GM23248 (cell line): ENCODE data around the gene ZNF674. TPM values are rescaled to one million over a fixed set of nuclear protein-coding genes. Genes with fewer than 3 reads are reported as not detected.
"Not testable (repeated sequence)": the region's sequence is repeated elsewhere in the genome, so short reads cannot be mapped to it uniquely, and the experiment has no call there.

Experiments used
- DNase-seq: peaks from one replicate; pipeline ENCODE4 v3.0.0-alpha.2; 2015
- H2AFZ ChIP-seq: fragments of 200-600 bp; sonication (generic); 2 replicates; pipeline ENCODE4 v1.6.1; 2016; ENCODE audit warnings: antibody characterized with exemption
- H3F3A ChIP-seq: fragments of 200-600 bp; sonication (generic); 2 replicates; pipeline ENCODE4 v1.6.1; 2016; ENCODE audit warnings: mild to moderate bottlenecking, antibody characterized with exemption, mixed run types; ENCODE audit not compliant: insufficient read depth
- H3K27ac ChIP-seq: fragments of 200-600 bp; sonication (generic); 2 replicates; pipeline ENCODE4 v1.5.1; 2016; ENCODE audit warnings: mild to moderate bottlenecking
- H3K27me3 ChIP-seq: fragments of 200-600 bp; sonication (generic); replicated peaks from 2 replicates; pipeline ENCODE4 v1.6.1; 2016; ENCODE audit warnings: mild to moderate bottlenecking; ENCODE audit not compliant: insufficient read depth
- H3K36me3 ChIP-seq: fragments of 200-600 bp; sonication (generic); 2 replicates; pipeline ENCODE4 v1.6.1; 2016; ENCODE audit warnings: low read depth, mild to moderate bottlenecking
- H3K4me1 ChIP-seq: fragments of 200-600 bp; sonication (generic); 2 replicates; pipeline ENCODE4 v1.6.1; 2016; ENCODE audit warnings: mild to moderate bottlenecking; ENCODE audit not compliant: insufficient read depth
- H3K4me2 ChIP-seq: fragments of 200-600 bp; sonication (generic); one replicate; pipeline ENCODE4 v1.6.1; 2016; ENCODE audit warnings: mild to moderate bottlenecking; ENCODE audit not compliant: unreplicated experiment
- H3K4me3 ChIP-seq: fragments of 200-600 bp; sonication (generic); 2 replicates; pipeline ENCODE4 v1.5.1; 2016; ENCODE audit warnings: mild to moderate bottlenecking
- H3K79me2 ChIP-seq: fragments of 200-600 bp; sonication (generic); 2 replicates; pipeline ENCODE4 v1.6.1; 2016; ENCODE audit warnings: mild to moderate bottlenecking; ENCODE audit not compliant: insufficient read depth
- H3K9ac ChIP-seq: fragments of 200-600 bp; sonication (generic); 2 replicates; pipeline ENCODE4 v1.6.1; 2016; ENCODE audit warnings: mild to moderate bottlenecking
- H3K9me2 ChIP-seq: fragments of 200-600 bp; sonication (generic); 2 replicates; pipeline ENCODE4 v1.6.1; 2016; ENCODE audit warnings: mixed run types, mild to moderate bottlenecking, moderate library complexity; ENCODE audit not compliant: insufficient read depth
- H3K9me3 ChIP-seq: fragments of 200-600 bp; sonication (generic); one replicate; pipeline ENCODE4 v1.6.1; 2017; ENCODE audit warnings: low read depth
- H4K20me1 ChIP-seq: fragments of 200-600 bp; sonication (generic); 2 replicates; pipeline ENCODE4 v1.6.0; 2016; ENCODE audit not compliant: insufficient read depth
- EZH2 ChIP-seq: fragments of 200-600 bp; sonication (generic); IDR thresholded peaks from 2 replicates; pipeline ENCODE4 v1.6.1; 2018; ENCODE audit warnings: antibody characterized with exemption, mild to moderate bottlenecking; ENCODE audit not compliant: insufficient read depth, poor library complexity, severe bottlenecking
- EZH2phosphoT487 ChIP-seq: fragments of 200-600 bp; sonication (generic); IDR thresholded peaks from 2 replicates; pipeline ENCODE4 v1.6.1; 2018; ENCODE audit warnings: antibody characterized with exemption, moderate library complexity, mild to moderate bottlenecking, low read depth; ENCODE audit not compliant: insufficient read depth
- WGBS, 2 experiments: methylation state at CpG; one replicate each; pipeline ENCODE4 v1.1.6; 2015 to 2017; ENCODE audit warnings: low lambda C conversion rate in 2 of 2, low coverage in 1 of 2; ENCODE audit errors: missing lambda C conversion rate in 2 of 2; 5-methylcytosine and 5-hydroxymethylcytosine counted together
- in situ Hi-C: fragments of 300-500 bp; cut with MboI; formaldehyde crosslinking; loops from 2 replicates; pipeline ENCODE4 v1.15.0; 2020
- polyA plus RNA-seq: library from polyadenylated mRNA; unstranded; fragments of >200 nt; fragmentation: Nextera tagmentation; extraction: Ambion mirVana; gene quantifications from 2 replicates; pipeline ENCODE4 v1.2.1, GENCODE V29; 2016
- total RNA-seq: library from RNA; depleted of rRNA; stranded (reverse); fragments of >200 nt; shearing (Covaris generic); gene quantifications from 2 replicates; pipeline ENCODE4 v1.2.3, GENCODE V29; 2014

Gene ZNF674
- total and polyA plus RNA-seq, 2 experiments from 2014 or later: 2.0 to 2.7 TPM

DNA sequence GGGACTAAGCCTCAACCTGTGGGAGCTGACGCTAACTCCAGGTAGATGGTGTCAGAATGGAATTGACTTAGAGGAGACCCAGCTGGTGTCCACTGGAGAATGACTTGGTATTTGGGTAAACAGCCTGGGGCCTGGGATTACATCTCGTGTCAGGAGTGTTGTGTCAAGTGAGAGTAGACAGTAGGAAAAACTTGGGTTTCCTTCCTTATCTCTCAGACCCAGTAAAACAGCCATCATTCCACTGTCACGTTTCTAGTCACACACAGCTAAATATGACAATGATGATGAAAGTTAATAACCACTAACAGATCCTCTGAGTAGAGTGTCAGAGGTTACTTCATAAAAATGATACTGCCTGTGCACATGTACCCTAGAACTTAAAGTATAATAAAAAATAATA is 13.8 kb downstream of the ZNF674 start:
- Histone ChIP-seq H3K27me3 (no peaks in the 10 kb centered on the region), H3K4me1 (no peaks in the 10 kb centered on the region)

DNA sequence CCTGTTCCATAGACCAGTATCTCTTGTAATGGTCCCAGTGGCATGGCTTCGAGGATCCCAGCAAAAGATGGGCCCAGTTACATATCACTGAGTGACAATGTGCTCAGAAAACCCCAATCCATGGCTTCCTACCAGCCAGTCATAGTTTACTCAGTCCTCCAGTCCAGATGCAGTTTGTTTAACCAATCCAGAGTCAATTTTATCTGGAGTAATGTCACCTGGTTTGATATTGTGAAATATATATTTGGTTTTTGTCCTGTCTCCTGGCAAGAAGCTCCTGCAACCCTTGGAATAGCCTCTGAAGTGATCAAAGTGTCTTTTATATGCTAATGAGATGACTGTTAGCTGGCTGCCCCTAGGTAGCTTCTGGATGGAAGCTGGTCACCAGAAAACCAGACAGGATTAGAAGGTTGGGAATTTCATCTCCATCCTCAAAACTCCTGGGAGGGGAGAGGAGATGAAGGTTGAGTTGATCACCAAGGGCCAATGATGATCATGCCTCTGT is 14.8 kb downstream of the ZNF674 start:
- H3K9me3 ChIP-seq, H2AFZ ChIP-seq, H3K4me1 ChIP-seq, H3K27me3 ChIP-seq, H3K79me2 ChIP-seq, H3K4me2 ChIP-seq, DNase-seq, in situ Hi-C loops, H3K4me3 ChIP-seq, H3K27ac ChIP-seq, H4K20me1 ChIP-seq, H3K9me2 ChIP-seq, H3K36me3 ChIP-seq, H3F3A ChIP-seq, H3K9ac ChIP-seq: not testable (repeated sequence)
- no CpG with 5 or more reads among the region's 1 CpG for WGBS, 2 experiments

More for the DNA sequence above, 13.8 kb downstream of the ZNF674 start:
- DNase-seq: no peak
- no peak overlapping the region for H3K4me3 ChIP-seq
- WGBS, 2 experiments: 94 to 100% methylated on average over 3 of the region's 3 CpGs
- H3K4me2 ChIP-seq: no peak overlapping the region
- in situ Hi-C loops: no loop called here
- H3K27ac ChIP-seq: no peak overlapping the region
- no peaks in the 10 kb centered on the region for H3K9me2 ChIP-seq
- H3K79me2 ChIP-seq: no peaks in the 10 kb centered on the region
- H2AFZ ChIP-seq: no peak overlapping the region
- TF ChIP-seq EZH2phosphoT487 (no peak), EZH2 (no peak)
- no peaks in the 10 kb centered on the region for H3F3A ChIP-seq
- no peak overlapping the region for H3K9ac ChIP-seq
- no peaks in the 10 kb centered on the region for H3K9me3 ChIP-seq
- no peaks in the 10 kb centered on the region for H3K36me3 ChIP-seq
- H4K20me1 ChIP-seq: no peaks in the 10 kb centered on the region

DNA sequence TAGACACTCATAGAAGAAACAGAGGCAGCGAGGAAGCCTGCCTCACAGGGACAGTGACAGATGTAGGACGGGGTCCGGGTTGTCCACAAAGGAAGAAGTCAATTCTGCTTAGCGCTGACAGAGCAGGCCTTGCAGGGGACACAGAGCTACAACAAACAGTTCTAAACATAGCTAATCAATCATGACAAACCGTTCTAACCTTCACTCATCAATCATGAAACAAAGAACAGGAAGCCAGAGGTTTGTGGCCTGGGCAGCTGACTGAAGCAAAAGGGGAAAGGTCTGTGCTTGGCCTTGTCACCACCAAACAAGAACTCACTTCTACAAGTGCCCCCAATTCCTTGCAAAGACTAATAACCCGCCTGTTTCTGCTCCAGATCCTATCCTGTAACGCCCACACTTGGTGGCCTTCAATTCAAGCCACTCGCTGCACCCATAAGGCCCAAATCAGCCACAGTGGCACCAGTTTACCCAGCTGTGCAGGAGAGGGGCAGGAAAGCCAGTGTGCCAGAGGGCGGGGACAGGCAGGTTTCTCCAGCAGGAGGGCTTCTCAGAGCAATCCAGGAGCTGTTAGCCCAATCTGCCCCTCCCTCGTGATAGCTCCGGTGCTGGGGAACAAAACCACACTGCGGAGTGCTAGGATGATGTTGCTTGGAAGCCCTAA is 15.3 kb downstream of the ZNF674 start:
- DNase-seq, H3K4me1 ChIP-seq, H3K9me3 ChIP-seq, H3K36me3 ChIP-seq, H3K4me3 ChIP-seq, H3K4me2 ChIP-seq, in situ Hi-C loops, H3K9ac ChIP-seq, H2AFZ ChIP-seq, H3F3A ChIP-seq, H3K27ac ChIP-seq, H3K9me2 ChIP-seq, H4K20me1 ChIP-seq, H3K27me3 ChIP-seq, H3K79me2 ChIP-seq: not testable (repeated sequence)
- WGBS, 2 experiments: 87 to 93% methylated on average over 6 to 8 of the region's 12 CpGs

DNA sequence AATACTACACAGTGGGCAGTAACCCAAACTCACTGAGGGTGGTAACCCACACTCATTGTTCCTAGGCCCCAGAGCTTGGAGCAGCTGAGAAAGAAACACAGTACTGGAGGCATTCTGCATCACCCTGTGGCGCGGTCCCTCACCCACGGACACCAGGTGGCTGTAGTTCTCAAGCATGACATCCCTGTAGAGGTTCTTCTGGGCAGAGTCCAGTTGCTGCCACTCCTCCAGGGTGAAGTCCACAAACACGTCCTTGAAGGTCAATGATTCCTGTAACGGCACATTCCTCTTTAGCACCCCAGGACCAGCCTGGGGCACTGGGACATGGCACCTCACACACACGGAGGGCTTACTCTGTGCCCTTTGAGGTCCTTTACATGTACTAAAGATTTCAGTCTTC is 16.6 kb downstream of the ZNF674 start:
- WGBS, 2 experiments: 72 to 90% methylated on average over 4 to 5 of the region's 6 CpGs
- not testable (repeated sequence) for H3K9me2 ChIP-seq

DNA sequence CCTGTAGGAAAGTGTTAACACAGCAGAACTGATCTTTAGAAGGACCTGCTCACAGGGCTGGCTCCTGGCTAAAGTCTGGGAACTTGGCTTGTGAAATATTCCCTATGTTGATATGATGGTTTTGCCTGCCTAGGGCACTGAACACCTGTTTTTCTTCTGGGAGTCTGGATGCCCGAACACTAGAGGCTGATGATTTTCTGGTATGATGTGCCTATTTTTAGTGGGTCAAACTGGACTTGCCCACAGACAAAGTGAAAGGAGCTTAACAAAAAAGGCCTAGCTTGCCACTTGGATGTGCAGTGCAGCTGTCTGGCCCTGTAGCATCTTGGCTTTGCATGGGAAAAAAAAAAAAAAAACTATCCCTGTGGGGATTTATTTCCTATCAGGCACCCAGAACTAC is 39.1 kb downstream of the ZNF674 start:
- no peaks in the 10 kb centered on the region for H3K79me2 ChIP-seq
- H3K4me3 ChIP-seq: no peak overlapping the region
- no peak for DNase-seq
- no peak overlapping the region for H3K4me2 ChIP-seq
- in situ Hi-C loops: no loop called here
- H3K27me3 ChIP-seq: no peaks in the 10 kb centered on the region
- H3K4me1 ChIP-seq: no peaks in the 10 kb centered on the region
- peaks cover 10% of the 10 kb centered on the region; the same call in 1 of the 2 replicates for H3K36me3 ChIP-seq
- H3K9me3 ChIP-seq: no peaks in the 10 kb centered on the region
- TF ChIP-seq EZH2 (no peak), EZH2phosphoT487 (no peak)
- H3K9me2 ChIP-seq: no peaks in the 10 kb centered on the region
- no peaks in the 10 kb centered on the region for H4K20me1 ChIP-seq
- H3F3A ChIP-seq: no peaks in the 10 kb centered on the region
- no peak overlapping the region for H2AFZ ChIP-seq
- WGBS, 2 experiments: 70 to 100% methylated on average over 1 of the region's 1 CpG
- no peak overlapping the region for H3K27ac ChIP-seq
- no peak overlapping the region for H3K9ac ChIP-seq

More for the DNA sequence above, 16.6 kb downstream of the ZNF674 start:
- H3K27me3 ChIP-seq, H3K4me1 ChIP-seq, H3K9me3 ChIP-seq, H3K4me2 ChIP-seq, H3K27ac ChIP-seq, H3K79me2 ChIP-seq, H3K9ac ChIP-seq, H3F3A ChIP-seq, H4K20me1 ChIP-seq, in situ Hi-C loops, DNase-seq, H3K4me3 ChIP-seq, H2AFZ ChIP-seq, H3K36me3 ChIP-seq: not testable (repeated sequence)
